ENCODE results near the gene HTR7. TPM values are rescaled to one million over a fixed set of nuclear protein-coding genes. Genes with fewer than 3 reads are reported as not detected.

HTR7 gene
- total RNA-seq, 2 experiments from 2014 or later, result not detected

GRCh38 chr10:90751107-90751997 lies 106.5 kb downstream of the HTR7 start:
- Mint-ChIP-seq H3K9me3 (no peaks in the 10 kb centered on the region), H3K27ac (no peak overlapping the region), H3K27me3 (peaks cover 43% of the 10 kb centered on the region), H3K4me1 (no peaks in the 10 kb centered on the region), H3K36me3 (no peaks in the 10 kb centered on the region), H3K4me3 (no peak overlapping the region)
- peak; percentile 18 for DNase-seq

GRCh38 chr10:90746829-90747228 lies 111.0 kb downstream of the HTR7 start:
- no peak overlapping the region for H3K4me3 Mint-ChIP-seq
- H3K9me3 Mint-ChIP-seq, result no peaks in the 10 kb centered on the region
- no peaks in the 10 kb centered on the region for H3K4me1 Mint-ChIP-seq
- no peak for DNase-seq
- no peaks in the 10 kb centered on the region for H3K36me3 Mint-ChIP-seq
- no peak overlapping the region for H3K27ac Mint-ChIP-seq
- H3K27me3 Mint-ChIP-seq, result peaks cover 31% of the 10 kb centered on the region

GRCh38 chr10:90745565-90745964 lies 112.3 kb downstream of the HTR7 start:
- H3K27me3 Mint-ChIP-seq, result peaks cover 21% of the 10 kb centered on the region
- H3K9me3 Mint-ChIP-seq, result no peaks in the 10 kb centered on the region
- H3K27ac Mint-ChIP-seq, result no peak overlapping the region
- H3K4me1 Mint-ChIP-seq, result no peaks in the 10 kb centered on the region
- no peak for DNase-seq
- H3K36me3 Mint-ChIP-seq, result no peaks in the 10 kb centered on the region
- no peak overlapping the region for H3K4me3 Mint-ChIP-seq

- Mint-ChIP-seq H3K27me3 (peaks cover 26% of the 10 kb centered on the region), H3K4me3 (no peak overlapping the region), H3K36me3 (no peaks in the 10 kb centered on the region), H3K4me1 (no peaks in the 10 kb centered on the region), H3K9me3 (no peaks in the 10 kb centered on the region), H3K27ac (no peak overlapping the region)
- no peak for DNase-seq
Measured at GRCh38 chr10:90743291-90743690, 114.5 kb downstream of the HTR7 start.

- DNase-seq, result no peak
- Mint-ChIP-seq H3K27ac (no peak overlapping the region), H3K9me3 (no peaks in the 10 kb centered on the region), H3K27me3 (peaks cover 16% of the 10 kb centered on the region), H3K36me3 (no peaks in the 10 kb centered on the region), H3K4me3 (no peak overlapping the region), H3K4me1 (no peaks in the 10 kb centered on the region)
Measured at GRCh38 chr10:90741926-90742565, 115.8 kb downstream of the HTR7 start.

GRCh38 chr10:90740265-90740664 lies 117.6 kb downstream of the HTR7 start:
- H3K4me1 Mint-ChIP-seq, result no peaks in the 10 kb centered on the region
- no peaks in the 10 kb centered on the region for H3K36me3 Mint-ChIP-seq
- H3K27ac Mint-ChIP-seq, result no peak overlapping the region
- no peak for DNase-seq
- peaks cover 16% of the 10 kb centered on the region for H3K27me3 Mint-ChIP-seq
- no peaks in the 10 kb centered on the region for H3K9me3 Mint-ChIP-seq
- H3K4me3 Mint-ChIP-seq, result no peak overlapping the region

GRCh38 chr10:90738885-90739284 lies 119.0 kb downstream of the HTR7 start:
- no peaks in the 10 kb centered on the region for H3K36me3 Mint-ChIP-seq
- H3K27me3 Mint-ChIP-seq, result peaks cover 16% of the 10 kb centered on the region
- no peak overlapping the region for H3K4me3 Mint-ChIP-seq

GRCh38 chr10:90734415-90734814 lies 123.4 kb downstream of the HTR7 start:
- Mint-ChIP-seq H3K27me3 (peaks cover 13% of the 10 kb centered on the region), H3K9me3 (no peaks in the 10 kb centered on the region), H3K27ac (no peak overlapping the region), H3K4me1 (no peaks in the 10 kb centered on the region), H3K36me3 (no peaks in the 10 kb centered on the region), H3K4me3 (no peak overlapping the region)
- DNase-seq, result no peak

More at GRCh38 chr10:90738885-90739284, 119.0 kb downstream of the HTR7 start:
- H3K9me3 Mint-ChIP-seq, result no peaks in the 10 kb centered on the region
- no peaks in the 10 kb centered on the region for H3K4me1 Mint-ChIP-seq
- no peak for DNase-seq
- H3K27ac Mint-ChIP-seq, result no peak overlapping the region

- no peaks in the 10 kb centered on the region for H3K4me1 Mint-ChIP-seq
- H3K36me3 Mint-ChIP-seq, result no peaks in the 10 kb centered on the region
- H3K9me3 Mint-ChIP-seq, result no peaks in the 10 kb centered on the region
- no peak overlapping the region for H3K4me3 Mint-ChIP-seq
- no peak overlapping the region for H3K27ac Mint-ChIP-seq
- DNase-seq, result no peak
- H3K27me3 Mint-ChIP-seq, result peaks cover 12% of the 10 kb centered on the region
Measured at GRCh38 chr10:90732581-90732980, 125.3 kb downstream of the HTR7 start.

GRCh38 chr10:90723416-90724068 lies 134.3 kb downstream of the HTR7 start:
- no peaks in the 10 kb centered on the region for H3K27me3 Mint-ChIP-seq
- no peaks in the 10 kb centered on the region for H3K36me3 Mint-ChIP-seq
- H3K27ac Mint-ChIP-seq, result no peak overlapping the region
- H3K9me3 Mint-ChIP-seq, result no peaks in the 10 kb centered on the region
- H3K4me3 Mint-ChIP-seq, result no peak overlapping the region
- no peak for DNase-seq
- H3K4me1 Mint-ChIP-seq, result peaks cover 12% of the 10 kb centered on the region

GRCh38 chr10:90722832-90723231 lies 135.0 kb downstream of the HTR7 start:
- Mint-ChIP-seq H3K27me3 (no peaks in the 10 kb centered on the region), H3K9me3 (no peaks in the 10 kb centered on the region), H3K27ac (peak overlapping the region; percentile 35)

GRCh38 chr10:90718182-90718581 lies 139.7 kb downstream of the HTR7 start:
- no peak for DNase-seq
- Mint-ChIP-seq H3K36me3 (no peaks in the 10 kb centered on the region), H3K27ac (no peak overlapping the region), H3K27me3 (peaks cover 4% of the 10 kb centered on the region), H3K4me1 (peaks cover under 1% of the 10 kb centered on the region), H3K9me3 (no peaks in the 10 kb centered on the region), H3K4me3 (no peak overlapping the region)

More at GRCh38 chr10:90722832-90723231, 135.0 kb downstream of the HTR7 start:
- H3K4me1 Mint-ChIP-seq, result peaks cover 12% of the 10 kb centered on the region
- no peaks in the 10 kb centered on the region for H3K36me3 Mint-ChIP-seq
- no peak overlapping the region for H3K4me3 Mint-ChIP-seq
- no peak for DNase-seq

GRCh38 chr10:90712529-90712928 lies 145.3 kb downstream of the HTR7 start:
- no peaks in the 10 kb centered on the region for H3K4me1 Mint-ChIP-seq
- DNase-seq, result no peak
- no peak overlapping the region for H3K4me3 Mint-ChIP-seq
- peaks cover 8% of the 10 kb centered on the region for H3K27me3 Mint-ChIP-seq
- H3K27ac Mint-ChIP-seq, result no peak overlapping the region
- H3K36me3 Mint-ChIP-seq, result no peaks in the 10 kb centered on the region
- no peaks in the 10 kb centered on the region for H3K9me3 Mint-ChIP-seq

- no peak for DNase-seq
- Mint-ChIP-seq H3K27me3 (peaks cover 4% of the 10 kb centered on the region), H3K4me1 (no peaks in the 10 kb centered on the region), H3K9me3 (no peaks in the 10 kb centered on the region), H3K36me3 (no peaks in the 10 kb centered on the region), H3K4me3 (no peak overlapping the region), H3K27ac (no peak overlapping the region)
Measured at GRCh38 chr10:90709727-90710126, 148.1 kb downstream of the HTR7 start.

GRCh38 chr10:90707657-90708056 lies 150.2 kb downstream of the HTR7 start:
- no peak overlapping the region for H3K27ac Mint-ChIP-seq
- no peaks in the 10 kb centered on the region for H3K36me3 Mint-ChIP-seq
- DNase-seq, result no peak
- H3K9me3 Mint-ChIP-seq, result no peaks in the 10 kb centered on the region
- H3K4me1 Mint-ChIP-seq, result no peaks in the 10 kb centered on the region
- H3K27me3 Mint-ChIP-seq, result peaks cover 7% of the 10 kb centered on the region
- H3K4me3 Mint-ChIP-seq, result no peak overlapping the region
